HG02623 (cell line): ENCODE data around the gene IL22RA1.

Source experiments
- ATAC-seq: cut with Tn5 transposase; IDR thresholded peaks from one replicate; pipeline ENCODE4 v1.9.1; 2021; ENCODE audit warnings: moderate library complexity; ENCODE audit not compliant: unreplicated experiment

The IL22RA1 gene, protein sequence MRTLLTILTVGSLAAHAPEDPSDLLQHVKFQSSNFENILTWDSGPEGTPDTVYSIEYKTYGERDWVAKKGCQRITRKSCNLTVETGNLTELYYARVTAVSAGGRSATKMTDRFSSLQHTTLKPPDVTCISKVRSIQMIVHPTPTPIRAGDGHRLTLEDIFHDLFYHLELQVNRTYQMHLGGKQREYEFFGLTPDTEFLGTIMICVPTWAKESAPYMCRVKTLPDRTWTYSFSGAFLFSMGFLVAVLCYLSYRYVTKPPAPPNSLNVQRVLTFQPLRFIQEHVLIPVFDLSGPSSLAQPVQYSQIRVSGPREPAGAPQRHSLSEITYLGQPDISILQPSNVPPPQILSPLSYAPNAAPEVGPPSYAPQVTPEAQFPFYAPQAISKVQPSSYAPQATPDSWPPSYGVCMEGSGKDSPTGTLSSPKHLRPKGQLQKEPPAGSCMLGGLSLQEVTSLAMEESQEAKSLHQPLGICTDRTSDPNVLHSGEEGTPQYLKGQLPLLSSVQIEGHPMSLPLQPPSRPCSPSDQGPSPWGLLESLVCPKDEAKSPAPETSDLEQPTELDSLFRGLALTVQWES

DNA sequence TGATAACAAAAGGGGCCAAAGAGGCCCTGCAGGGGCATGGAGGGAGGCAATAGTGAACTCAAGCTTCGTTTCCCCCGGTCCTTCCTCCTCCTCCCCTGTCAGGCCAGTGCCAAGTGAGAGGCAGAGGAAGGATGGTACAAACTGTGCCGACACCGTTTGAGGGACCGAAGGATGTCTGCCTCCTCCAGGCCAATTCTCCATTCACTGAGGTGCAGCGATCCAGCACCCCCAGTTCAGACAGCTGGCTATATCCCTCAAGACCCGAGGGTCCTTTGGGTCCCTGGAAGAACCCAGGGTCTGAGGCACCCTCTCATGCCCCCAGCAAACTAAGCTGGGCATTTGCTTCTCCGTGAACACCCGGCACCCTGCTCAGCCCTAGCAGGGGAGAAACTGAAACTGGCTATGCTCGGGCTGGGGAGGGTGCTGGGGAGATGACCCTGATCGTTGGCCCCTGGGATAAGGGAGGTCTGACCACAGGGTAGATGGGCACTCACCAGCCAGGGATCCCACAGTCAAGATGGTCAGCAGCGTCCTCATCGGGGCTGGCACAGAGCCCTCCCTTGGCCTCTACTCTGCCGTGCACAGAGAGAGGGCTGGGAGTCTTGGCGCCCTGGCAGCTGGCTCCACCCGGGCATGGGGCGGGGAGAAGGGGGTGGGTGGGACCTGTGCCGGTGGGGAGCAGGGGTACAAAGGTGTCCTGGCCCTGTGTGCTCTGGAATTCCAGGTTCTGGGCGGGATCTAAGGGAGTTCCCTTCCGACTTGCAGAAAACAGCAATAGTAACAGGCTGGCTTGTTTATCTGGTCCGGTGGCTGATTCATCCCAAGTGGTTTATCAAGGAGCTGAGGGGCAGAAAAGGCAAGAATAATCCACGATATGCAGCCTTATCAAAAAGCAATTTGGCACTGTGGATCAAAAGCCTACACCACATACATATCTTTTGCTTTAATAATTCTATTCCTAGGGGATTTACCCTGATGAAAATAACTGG lies at the start of gene IL22RA1:
TSS of gene IL22RA1 (minus strand) at position 595 of the 989 bp plus-strand sequence. CDS start at position 537, 58 bp downstream.
- ATAC-seq: no peak

DNA sequence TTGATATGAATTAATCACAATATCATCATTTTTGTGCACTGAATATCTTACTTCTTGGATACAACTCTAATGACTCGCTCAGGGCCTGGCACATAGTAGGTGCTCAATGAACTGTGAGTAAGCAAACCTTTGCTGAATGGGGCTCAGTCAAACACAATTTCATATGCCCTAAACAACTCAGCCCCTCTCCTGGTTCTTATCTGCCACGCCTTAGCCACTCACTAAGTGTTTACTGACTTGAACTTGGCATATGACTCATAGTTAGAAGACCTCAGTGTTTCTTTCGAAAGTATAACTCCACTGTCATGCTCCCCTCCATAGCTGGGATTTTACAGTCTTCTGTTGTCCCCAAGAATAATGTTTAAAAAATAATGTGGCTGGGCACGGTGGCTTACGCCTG lies 48.9 kb upstream of the IL22RA1 start:
- no peak for ATAC-seq

- ATAC-seq: peak; percentile 38
Measured at GRCh38 chr1:24190983-24191461, 48.1 kb upstream of the IL22RA1 start.

- ATAC-seq: no peak
Measured at GRCh38 chr1:24189528-24189927, 46.6 kb upstream of the IL22RA1 start.

GRCh38 chr1:24186993-24187790 lies 44.3 kb upstream of the IL22RA1 start, which contains the start of gene IFNLR1:
TSS of gene IFNLR1 (minus strand) at chr1:24187289. CDS start at chr1:24187248, 41 bp downstream.
- ATAC-seq: no peak

DNA sequence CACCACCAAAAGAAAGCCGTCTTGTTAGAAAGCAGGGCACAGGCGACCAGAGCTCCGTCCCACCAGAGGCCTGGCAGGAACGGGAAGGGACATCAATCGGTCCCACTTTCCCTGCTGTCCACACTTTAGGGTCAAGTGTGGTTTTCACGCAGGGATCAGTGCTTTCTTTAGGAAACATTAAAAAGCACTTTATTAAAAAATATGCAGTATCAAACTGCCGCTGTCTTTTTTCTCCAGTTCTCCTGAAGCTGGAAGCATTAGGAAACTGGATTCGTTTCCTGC lies 43.7 kb upstream of the IL22RA1 start:
- ATAC-seq: no peak

GRCh38 chr1:24186031-24186710 lies 43.2 kb upstream of the IL22RA1 start:
- ATAC-seq: no peak

GRCh38 chr1:24185076-24185475 lies 42.1 kb upstream of the IL22RA1 start:
- ATAC-seq: no peak

GRCh38 chr1:24182061-24182460 lies 39.1 kb upstream of the IL22RA1 start:
- ATAC-seq: no peak

DNA sequence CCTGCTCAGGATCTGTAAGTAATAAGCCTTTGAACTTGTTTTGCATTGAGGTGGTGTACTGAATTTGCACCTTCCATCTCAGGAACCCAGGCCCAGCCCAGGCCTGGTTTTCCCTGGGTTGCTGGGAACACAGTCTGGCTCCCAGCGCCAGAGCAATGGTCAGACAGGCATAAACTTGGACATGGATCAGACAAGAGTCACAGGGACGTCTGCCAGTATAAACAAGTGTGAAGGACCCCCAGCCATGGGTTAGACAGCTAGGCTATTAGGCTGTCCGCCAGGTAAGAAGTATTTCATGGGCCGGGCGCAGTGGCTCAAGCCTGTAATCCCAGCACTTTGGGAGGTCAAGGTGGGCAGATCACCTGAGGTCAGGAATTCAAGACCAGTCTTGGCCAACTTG lies 38.7 kb upstream of the IL22RA1 start:
- no peak for ATAC-seq

DNA sequence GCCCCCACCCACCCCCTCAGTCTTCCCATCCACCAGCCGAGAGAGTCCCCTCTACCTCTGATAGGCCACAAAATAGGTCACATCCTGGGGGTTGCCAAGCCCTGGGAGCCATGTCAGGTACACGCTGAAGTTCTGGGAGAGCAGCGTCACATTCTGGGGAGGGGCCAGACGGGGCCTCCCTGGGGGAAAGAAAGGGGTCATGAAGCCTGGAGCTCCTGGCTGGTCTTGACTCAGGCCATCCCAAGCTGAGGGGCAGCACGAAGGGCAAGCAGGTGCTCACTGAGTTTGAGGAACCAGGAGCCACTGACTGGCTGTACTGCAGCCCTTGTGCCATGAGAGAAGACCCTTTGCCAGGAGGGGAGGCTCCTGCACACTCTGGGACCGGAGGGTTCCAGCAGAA lies 37.7 kb upstream of the IL22RA1 start:
- no peak for ATAC-seq

DNA sequence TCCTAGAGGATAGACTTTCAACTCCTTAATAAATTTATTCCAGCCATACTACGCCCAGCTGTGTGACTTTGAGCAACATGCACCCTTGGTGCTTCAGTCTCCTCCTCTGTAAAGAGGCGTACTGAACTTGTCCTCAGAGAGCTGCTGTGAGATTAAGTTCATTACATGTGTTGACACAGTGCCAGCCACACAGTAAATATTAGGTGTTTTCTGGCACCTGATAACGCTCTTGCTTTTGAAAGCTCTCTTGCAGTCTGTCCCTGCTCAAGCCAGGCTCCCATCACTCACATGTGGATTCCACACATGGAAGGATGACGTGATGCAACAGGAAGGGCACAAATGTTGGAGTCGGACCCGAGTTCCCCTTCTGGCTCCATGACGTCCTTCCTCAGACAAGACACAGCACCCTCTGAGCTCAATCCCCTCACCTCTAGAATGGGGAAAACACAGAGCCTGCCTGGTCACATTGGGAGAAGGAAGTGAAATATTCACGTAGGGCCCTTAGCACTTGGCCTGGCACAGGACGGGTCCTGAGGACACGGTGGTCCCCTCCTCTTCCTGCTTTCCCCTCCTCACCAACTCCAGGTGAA lies 36.4 kb upstream of the IL22RA1 start:
- ATAC-seq: no peak

GRCh38 chr1:24178407-24178806 lies 35.5 kb upstream of the IL22RA1 start:
- ATAC-seq: no peak

DNA sequence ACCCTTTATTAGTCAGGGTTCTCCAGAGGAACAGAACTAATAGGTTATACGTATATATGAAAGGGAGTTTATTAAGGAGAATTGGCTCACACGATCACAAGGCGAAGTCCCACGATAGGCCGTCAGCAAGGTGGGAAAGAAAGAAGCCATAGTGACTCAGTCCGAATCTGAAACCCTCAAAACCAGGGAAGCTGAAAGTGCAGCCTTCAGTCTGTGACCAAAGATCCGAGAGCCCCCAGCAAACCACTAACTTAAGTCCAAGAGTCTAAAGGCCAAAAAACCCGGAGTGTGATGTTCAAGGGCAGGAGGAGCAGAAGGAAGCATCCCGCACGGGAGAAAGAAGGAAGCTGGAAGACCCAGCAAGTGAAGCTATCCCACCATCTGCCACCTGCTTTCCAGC lies 34.2 kb upstream of the IL22RA1 start:
- ATAC-seq: no peak

DNA sequence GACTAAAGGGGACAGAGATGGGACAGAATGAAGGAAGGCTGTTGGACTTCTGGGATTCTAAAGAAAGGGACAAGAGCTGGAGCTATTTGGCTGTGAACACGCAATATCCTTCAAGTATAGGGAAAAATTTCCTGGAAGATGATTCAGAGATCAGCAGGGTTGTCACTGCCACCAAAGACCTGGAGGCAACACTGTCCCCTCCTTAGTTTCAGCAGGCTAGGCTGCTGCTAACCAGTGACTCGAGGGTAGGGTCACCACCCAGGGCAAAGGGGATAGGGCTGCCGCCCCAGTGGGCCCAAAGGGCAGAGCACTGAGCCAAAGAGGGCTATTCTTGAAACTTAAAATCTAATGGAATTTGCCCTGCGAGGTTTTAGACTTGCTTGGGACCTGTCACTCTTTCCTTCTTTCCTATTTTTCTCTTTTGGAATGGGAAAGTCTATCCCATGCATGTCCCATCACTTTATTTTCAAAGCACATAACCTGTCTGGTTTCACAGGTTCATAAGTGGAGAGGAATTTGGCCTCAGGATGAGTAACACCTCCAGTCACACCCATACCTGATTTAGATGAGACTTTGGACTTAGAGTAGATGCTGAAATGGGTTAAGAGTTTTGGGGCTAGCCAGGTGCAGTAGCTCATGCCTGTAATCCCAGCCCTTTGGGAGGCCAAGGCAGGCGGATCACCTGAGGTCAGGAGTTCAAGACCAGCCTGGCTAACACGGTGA lies 32.3 kb upstream of the IL22RA1 start:
- ATAC-seq: no peak

- no peak for ATAC-seq
Measured at GRCh38 chr1:24173638-24174575, 31.0 kb upstream of the IL22RA1 start.

DNA sequence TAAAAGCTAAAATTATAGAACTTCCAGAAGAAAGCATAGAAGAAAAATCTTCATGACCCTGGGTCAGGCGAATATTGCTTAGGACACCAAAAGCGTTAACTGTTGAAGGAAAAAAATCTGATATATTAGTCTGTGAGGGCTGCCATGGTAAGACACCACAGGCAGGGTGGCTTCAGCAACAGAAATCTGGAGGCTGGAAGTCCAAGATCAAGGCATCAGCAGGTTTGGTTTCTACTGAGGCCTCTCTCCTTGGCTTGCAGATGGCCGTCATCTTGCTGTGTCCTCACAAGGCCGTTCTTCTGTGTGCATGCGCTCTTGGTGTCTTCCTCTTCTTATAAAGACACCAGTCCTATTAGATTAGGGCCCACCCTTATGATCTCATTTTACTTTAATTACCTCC lies 29.7 kb upstream of the IL22RA1 start:
- no peak for ATAC-seq

GRCh38 chr1:24169286-24169685 lies 26.3 kb upstream of the IL22RA1 start:
- ATAC-seq: no peak
